Neural crest cell (in vitro differentiated cells): ENCODE data around the gene PLET1. TPM values are rescaled to one million over a fixed set of nuclear protein-coding genes. Genes with fewer than 3 reads are reported as not detected.

Experiments
- DNase-seq: peaks from one replicate; pipeline ENCODE4 v3.0.0; 2021; ENCODE audit warnings: low read depth, mixed read lengths, low spot score
- H3K27ac Mint-ChIP-seq: one replicate; pipeline ENCODE4 v1.8.0; 2021; ENCODE audit warnings: mild to moderate bottlenecking, mixed read lengths; ENCODE audit not compliant: unreplicated experiment
- H3K27me3 Mint-ChIP-seq: 2 replicates; pipeline ENCODE4 v1.8.0; 2021; ENCODE audit warnings: low read depth, mild to moderate bottlenecking, mixed read lengths
- H3K36me3 Mint-ChIP-seq: 2 replicates; pipeline ENCODE4 v1.8.0; 2021; ENCODE audit warnings: low read depth, mild to moderate bottlenecking, mixed read lengths
- H3K4me1 Mint-ChIP-seq: 2 replicates; pipeline ENCODE4 v1.8.0; 2021; ENCODE audit warnings: mixed read lengths
- H3K4me3 Mint-ChIP-seq: one replicate; pipeline ENCODE4 v1.8.0; 2021; ENCODE audit warnings: mild to moderate bottlenecking, mixed read lengths
- H3K9me3 Mint-ChIP-seq: 2 replicates; pipeline ENCODE4 v1.8.0; 2021; ENCODE audit warnings: mixed read lengths
- CTCF ChIP-seq: fragments of 200-600 bp; sonication (generic); conservative IDR thresholded peaks from 2 replicates; pipeline ENCODE4 v1.5.0; 2021; ENCODE audit warnings: antibody characterized with exemption, mild to moderate bottlenecking
- long read RNA-seq: library from polyadenylated mRNA; unstranded; transcript quantifications from one replicate; pipeline ENCODE4 v2.0.0, GENCODE V29; 2020
- total RNA-seq: library from RNA; stranded (reverse); gene quantifications from 2 replicates; pipeline ENCODE4 v1.2.1, GENCODE V29; 2021

PLET1 gene
- total RNA-seq, result not detected in 2 replicates
- long read RNA-seq, result 0 reads

- Mint-ChIP-seq H3K27ac (no peak within 1 kb of the TSS), H3K27me3 (no peaks in the 10 kb centered on the region), H3K4me1 (no peaks in the 10 kb centered on the region), H3K9me3 (no peaks in the 10 kb centered on the region), H3K36me3 (no peaks in the 10 kb centered on the region), H3K4me3 (no peak within 1 kb of the TSS)
- no peak for TF ChIP-seq CTCF
- no peak for DNase-seq
These were observed at the start of gene PLET1 for GRCh38 chr11:112260490-112260889. TSS of gene PLET1 (minus strand) at chr11:112260860. CDS start at chr11:112260589, 271 bp downstream.

DNA sequence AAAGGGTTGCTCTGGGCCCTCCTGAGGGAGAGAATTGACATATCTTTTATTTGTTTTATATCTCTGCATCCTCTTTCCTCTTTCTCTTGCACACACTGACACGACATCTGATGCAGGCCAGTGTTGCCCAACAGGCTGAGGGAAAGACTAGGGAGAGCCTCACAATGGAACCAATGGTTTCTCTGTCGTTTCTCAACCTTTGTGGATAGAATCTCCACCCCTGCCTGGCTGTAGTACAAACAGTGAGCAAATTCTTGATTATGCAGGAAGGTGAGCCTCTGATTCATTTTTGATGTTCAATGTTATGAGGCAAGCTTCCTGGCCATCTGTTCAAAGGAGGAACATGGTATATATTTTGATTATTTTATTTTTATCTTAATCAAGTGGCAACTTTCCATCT, 49.8 kb upstream of the PLET1 start:
- Mint-ChIP-seq H3K4me3 (no peak overlapping the region), H3K27me3 (no peaks in the 10 kb centered on the region), H3K36me3 (no peaks in the 10 kb centered on the region)

GRCh38 chr11:112308651-112309050, 48.0 kb upstream of the PLET1 start:
- no peak for TF ChIP-seq CTCF
- Mint-ChIP-seq H3K36me3 (no peaks in the 10 kb centered on the region), H3K9me3 (no peaks in the 10 kb centered on the region), H3K4me1 (no peaks in the 10 kb centered on the region), H3K4me3 (no peak overlapping the region), H3K27me3 (no peaks in the 10 kb centered on the region), H3K27ac (no peak overlapping the region)
- no peak for DNase-seq

More for the DNA sequence above, 49.8 kb upstream of the PLET1 start:
- no peak for TF ChIP-seq CTCF
- Mint-ChIP-seq H3K27ac (no peak overlapping the region), H3K9me3 (no peaks in the 10 kb centered on the region), H3K4me1 (no peaks in the 10 kb centered on the region)
- no peak for DNase-seq

GRCh38 chr11:112307616-112308015, 47.0 kb upstream of the PLET1 start:
- DNase-seq, result no peak
- Mint-ChIP-seq H3K4me1 (peaks cover 5% of the 10 kb centered on the region), H3K36me3 (no peaks in the 10 kb centered on the region), H3K9me3 (no peaks in the 10 kb centered on the region), H3K27me3 (no peaks in the 10 kb centered on the region), H3K27ac (no peak overlapping the region), H3K4me3 (no peak overlapping the region)
- no peak for TF ChIP-seq CTCF

GRCh38 chr11:112306230-112306629, 45.6 kb upstream of the PLET1 start:
- H3K4me1 Mint-ChIP-seq, result peaks cover 12% of the 10 kb centered on the region
- H3K27me3 Mint-ChIP-seq, result no peaks in the 10 kb centered on the region

More at GRCh38 chr11:112306230-112306629, 45.6 kb upstream of the PLET1 start:
- DNase-seq, result no peak
- no peak for TF ChIP-seq CTCF
- H3K27ac Mint-ChIP-seq, result no peak overlapping the region
- no peak overlapping the region for H3K4me3 Mint-ChIP-seq
- H3K9me3 Mint-ChIP-seq, result no peaks in the 10 kb centered on the region
- no peaks in the 10 kb centered on the region for H3K36me3 Mint-ChIP-seq
